Pancreas (tissue), 10 donors: Measurements from ENCODE around the gene SCYGR5. TPM values are rescaled to one million over a fixed set of nuclear protein-coding genes. Genes with fewer than 3 reads are reported as not detected.
"Not testable (repeated sequence)": the region's sequence is repeated elsewhere in the genome, so short reads cannot be mapped to it uniquely, and the experiment has no call there.

Source experiments
- ATAC-seq, 4 donors: fragments of 200-7000 bp; cut with Tn5 transposase; one replicate each; pipeline versions ENCODE4 v1.8.0 to v1.9.1; 2020; ENCODE audit warnings: mild to moderate bottlenecking in 4 of 4, moderate library complexity in 4 of 4
- DNase-seq, 6 donors: peaks; one replicate each; pipeline ENCODE4 v3.0.0-alpha.2; 2020
- FAIRE-seq: peaks from 2 replicates; lab custom pipeline; 2012; peaks lifted over from hg19 to GRCh38; lab: Jason Lieb, UNC
- H3K27ac ChIP-seq, 4 donors: fragments of 200-600 bp; sonication (generic); 1 replicate in 3 of 4; 2 replicates in 1 of 4; pipeline versions ENCODE4 v1.5.0 to v1.8.0; 2020
- H3K27me3 ChIP-seq, 4 donors: fragments of 200-600 bp; one replicate each; pipeline ENCODE4 v1.8.0; 2021
- H3K36me3 ChIP-seq, 3 donors: fragments of 200-600 bp; sonication (generic) in 1 of 3; one replicate each; pipeline versions ENCODE4 v1.5.0 to v1.8.0; 2020 to 2021
- H3K4me1 ChIP-seq, 3 donors: fragments of 200-600 bp; one replicate each; pipeline ENCODE4 v1.8.0; 2021
- H3K4me3 ChIP-seq, 4 donors: fragments of 200-600 bp; sonication (generic) in 2 of 4; one replicate each; pipeline versions ENCODE4 v1.5.0 to v1.8.0; 2020 to 2021
- H3K9me3 ChIP-seq, 4 donors: fragments of 200-600 bp; one replicate each; pipeline ENCODE4 v1.8.0; 2021
- WGBS, 2 donors: extraction: QIAGEN DNeasy Blood & Tissue Kit; methylation state at CpG; one replicate each; pipeline ENCODE4 v1.1.7; 2013; 5-methylcytosine and 5-hydroxymethylcytosine counted together
- intact Hi-C, 3 donors: fragments of 100-400 bp; cut with DNase I; formaldehyde crosslinking; loops; one replicate each; pipeline versions ENCODE4 v1.11.1 to v1.14.2; 2022
- polyA plus RNA-seq, 2 donors: library from polyadenylated mRNA; stranded (reverse); fragments of 200-250 nt; gene quantifications; one replicate each; pipeline ENCODE4 v1.2.3, GENCODE V29; 2013
- total RNA-seq, 6 donors: library from RNA; stranded (reverse); fragmentation: NEBNext Ultra II Directional in 4 of 6; extraction: Animal tissue kit (Norgen Biotek cat#: 25700) in 4 of 6; gene quantifications; one replicate each; pipeline versions ENCODE4 v1.2.1 to v1.2.4, GENCODE V29; 2021 to 2023
- TF ChIP-seq, protein P1 (sequence below), 4 donors: fragments of 200-600 bp; sonication (generic) in 3 of 4; IDR thresholded peaks; one replicate each; pipeline versions ENCODE4 v1.5.0 to v1.8.0; 2021; ENCODE audit warnings: antibody characterized with exemption in 4 of 4
- donor health status: healthy with polysubstance abuse.
- donor health status: DM: no; HTN: no; CAD: no; lungs with moderate emphysema.
- donor health status: DM: no; HTN: no; CAD: no.
- donor health status: control.
- donor health status: control.
- donor health status: Bipolar disorder and iron deficiency.
- donor health status: DM: yes; HTN: yes; CAD: no.
- donor health status: DM: no; HTN: no; CAD: no.
- donor health status: DM: no; HTN: no; CAD: no.
- donor health status: DM: yes; HTN: yes; CAD: no.

SCYGR5 gene
- total and polyA plus RNA-seq, 8 donors: not detected

DNA sequence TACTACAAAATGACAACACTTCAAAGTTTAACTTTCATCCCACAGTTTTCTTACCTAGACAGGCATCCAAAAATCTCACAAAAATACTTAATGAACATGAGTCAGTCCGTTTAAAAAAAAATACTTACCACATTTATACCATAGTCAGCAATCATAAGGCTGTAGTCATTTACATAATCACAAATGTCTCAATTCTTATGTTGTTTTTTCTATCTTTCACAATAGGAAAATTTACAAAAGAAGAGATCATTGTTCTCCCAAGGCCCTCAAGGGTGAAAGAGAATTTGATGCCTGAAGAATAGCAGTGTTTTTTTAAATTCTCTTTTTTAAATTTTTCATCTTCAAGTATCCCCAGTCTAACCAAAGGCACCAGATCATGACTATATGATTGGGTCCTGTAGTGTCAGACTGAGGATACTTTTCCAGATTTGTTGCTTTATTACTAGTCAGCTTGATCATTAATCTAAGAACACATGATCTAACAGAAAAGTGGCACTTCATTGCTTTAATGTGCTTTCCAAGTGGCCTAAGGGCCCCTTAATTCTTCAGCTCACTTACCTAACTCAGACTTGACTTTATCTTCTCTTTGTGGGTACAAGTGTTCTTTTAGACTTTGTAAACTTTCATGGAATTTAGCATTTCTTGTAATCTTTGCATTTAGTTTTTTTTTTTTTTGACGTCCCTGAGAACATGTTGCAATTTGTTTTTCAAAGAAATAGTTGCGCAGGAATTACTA, 4.7 kb downstream of the SCYGR5 start:
- Histone ChIP-seq H3K9me3 (no peaks in the 10 kb centered on the region), H3K27ac (no peak overlapping the region), H3K4me1 (no peaks in the 10 kb centered on the region), H3K36me3 (no peaks in the 10 kb centered on the region), H3K4me3 (no peak overlapping the region), H3K27me3 (no peaks in the 10 kb centered on the region)
- no peak for FAIRE-seq
- no peak for DNase-seq
- ATAC-seq: no peak
- WGBS, 2 donors: 59 to 64% methylated on average over 3 of the region's 3 CpGs
- intact Hi-C loops: no loop called here
- TF ChIP-seq, protein P1, sequence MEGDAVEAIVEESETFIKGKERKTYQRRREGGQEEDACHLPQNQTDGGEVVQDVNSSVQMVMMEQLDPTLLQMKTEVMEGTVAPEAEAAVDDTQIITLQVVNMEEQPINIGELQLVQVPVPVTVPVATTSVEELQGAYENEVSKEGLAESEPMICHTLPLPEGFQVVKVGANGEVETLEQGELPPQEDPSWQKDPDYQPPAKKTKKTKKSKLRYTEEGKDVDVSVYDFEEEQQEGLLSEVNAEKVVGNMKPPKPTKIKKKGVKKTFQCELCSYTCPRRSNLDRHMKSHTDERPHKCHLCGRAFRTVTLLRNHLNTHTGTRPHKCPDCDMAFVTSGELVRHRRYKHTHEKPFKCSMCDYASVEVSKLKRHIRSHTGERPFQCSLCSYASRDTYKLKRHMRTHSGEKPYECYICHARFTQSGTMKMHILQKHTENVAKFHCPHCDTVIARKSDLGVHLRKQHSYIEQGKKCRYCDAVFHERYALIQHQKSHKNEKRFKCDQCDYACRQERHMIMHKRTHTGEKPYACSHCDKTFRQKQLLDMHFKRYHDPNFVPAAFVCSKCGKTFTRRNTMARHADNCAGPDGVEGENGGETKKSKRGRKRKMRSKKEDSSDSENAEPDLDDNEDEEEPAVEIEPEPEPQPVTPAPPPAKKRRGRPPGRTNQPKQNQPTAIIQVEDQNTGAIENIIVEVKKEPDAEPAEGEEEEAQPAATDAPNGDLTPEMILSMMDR (IDR thresholded peaks at IDR 0.05): no peak

DNA sequence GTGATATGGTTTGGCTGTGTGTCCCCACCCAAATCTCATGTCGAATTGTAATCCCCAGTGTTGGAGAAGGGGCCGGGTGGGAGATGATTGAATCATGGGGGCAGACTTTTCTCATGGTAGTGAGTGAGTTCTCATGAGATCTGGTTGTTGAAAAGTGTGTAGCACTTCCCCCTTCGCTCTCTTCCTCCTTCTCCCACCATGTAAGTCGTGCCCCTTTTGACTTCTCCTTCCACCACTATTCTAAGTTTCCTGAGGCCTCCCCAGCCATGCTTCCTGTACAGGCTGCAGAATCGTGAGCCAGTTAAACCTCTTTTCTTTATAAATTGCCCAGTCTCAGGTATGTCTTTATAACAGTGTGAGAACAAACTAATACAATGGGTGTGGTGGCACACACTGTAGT, 7.0 kb downstream of the SCYGR5 start:
- H3K4me3 ChIP-seq, H3K9me3 ChIP-seq, ATAC-seq, intact Hi-C loops, DNase-seq, H3K27ac ChIP-seq, H3K36me3 ChIP-seq, FAIRE-seq, H3K27me3 ChIP-seq, H3K4me1 ChIP-seq: not testable (repeated sequence)
- WGBS, 2 donors: 66 to 86% methylated on average over 5 of the region's 5 CpGs

DNA sequence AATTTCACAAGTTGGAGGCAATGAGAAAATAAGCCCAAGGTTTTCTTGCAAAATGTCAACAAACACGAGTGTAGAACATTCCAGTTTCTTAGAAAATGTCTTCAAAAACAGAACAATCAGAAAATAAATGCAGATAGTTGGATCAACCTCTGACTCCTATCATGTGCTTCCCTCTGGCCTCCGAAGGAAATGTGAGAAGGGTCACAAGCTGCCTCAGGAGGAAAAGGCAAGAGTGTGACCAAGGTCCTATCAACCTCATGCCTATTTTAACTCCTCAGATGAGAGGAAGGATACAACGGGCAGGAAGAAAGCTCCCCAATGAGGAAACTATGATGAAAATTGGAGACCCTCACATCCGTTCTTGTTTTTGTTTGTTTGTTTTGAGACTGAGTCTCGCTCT, 7.9 kb downstream of the SCYGR5 start:
- H3K36me3 ChIP-seq: no peaks in the 10 kb centered on the region
- no peak overlapping the region for H3K4me3 ChIP-seq
- intact Hi-C loops: no loop called here
- 62 to 63% methylated on average over 5 of the region's 5 CpGs for WGBS, 2 donors
- no peak for DNase-seq
- H3K4me1 ChIP-seq: no peaks in the 10 kb centered on the region
- TF ChIP-seq, protein P1 (IDR thresholded peaks at IDR 0.05): no peak
- H3K27me3 ChIP-seq: no peaks in the 10 kb centered on the region
- no peak overlapping the region for H3K27ac ChIP-seq
- no peak for ATAC-seq
- no peak for FAIRE-seq
- no peaks in the 10 kb centered on the region for H3K9me3 ChIP-seq

DNA sequence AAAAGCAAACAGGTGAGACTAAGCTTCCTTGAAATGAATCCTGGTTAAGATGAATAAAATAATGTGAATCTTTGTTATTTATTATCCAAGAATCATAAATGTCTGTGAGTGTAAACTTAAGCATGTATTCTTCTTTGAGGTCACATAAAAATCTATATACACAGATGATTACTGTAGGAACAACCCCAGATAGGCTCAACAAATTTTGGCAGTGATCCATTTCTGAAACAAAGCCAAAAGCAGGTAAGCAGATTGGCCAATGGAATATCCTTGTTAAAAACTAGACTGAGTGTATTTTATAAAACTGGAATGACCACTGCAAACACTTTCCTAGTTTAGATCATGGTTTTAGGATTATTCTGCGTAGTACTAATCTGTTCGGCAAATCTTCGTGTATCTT, 11.3 kb downstream of the SCYGR5 start:
- H3K4me3 ChIP-seq: no peak overlapping the region
- ATAC-seq (peak in 1 of 4 donors; percentile 35), DNase-seq (no peak), FAIRE-seq (no peak)
- no peaks in the 10 kb centered on the region for H3K36me3 ChIP-seq
- no peaks in the 10 kb centered on the region for H3K9me3 ChIP-seq
- no peaks in the 10 kb centered on the region for H3K4me1 ChIP-seq
- H3K27ac ChIP-seq: no peak overlapping the region
- WGBS, 2 donors: 44 to 60% methylated on average over 3 of the region's 3 CpGs
- H3K27me3 ChIP-seq: no peaks in the 10 kb centered on the region
- intact Hi-C loops: no loop called here
- TF ChIP-seq, protein P1 (IDR thresholded peaks at IDR 0.05): no peak

DNA sequence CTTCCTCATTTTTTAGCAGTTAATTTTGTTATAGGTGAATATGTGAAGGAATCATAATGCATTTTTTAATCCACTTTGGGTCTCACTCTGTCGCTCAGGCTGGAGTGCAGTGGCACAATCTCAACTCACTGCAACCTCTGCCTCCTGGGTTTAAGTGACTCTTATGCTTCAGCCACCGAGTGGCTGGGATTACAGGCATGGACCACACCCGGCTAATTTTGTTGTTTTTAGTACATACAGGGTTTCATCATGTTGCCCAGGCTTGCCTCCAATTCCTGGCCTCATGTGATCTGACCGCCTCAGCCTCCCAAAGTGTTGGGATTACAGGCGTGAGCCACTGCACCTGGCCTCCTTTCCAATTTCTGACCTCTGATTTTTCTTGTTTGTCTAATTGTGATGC, 17.7 kb downstream of the SCYGR5 start:
- no peaks in the 10 kb centered on the region for H3K4me1 ChIP-seq
- no peak overlapping the region for H3K4me3 ChIP-seq
- H3K27ac ChIP-seq: no peak overlapping the region
- TF ChIP-seq, protein P1 (IDR thresholded peaks at IDR 0.05): no peak
- DNase-seq: no peak
- no peak for ATAC-seq
- intact Hi-C loops: no loop called here
- FAIRE-seq: no peak
- no peaks in the 10 kb centered on the region for H3K9me3 ChIP-seq
- H3K36me3 ChIP-seq: no peaks in the 10 kb centered on the region
- H3K27me3 ChIP-seq: no peaks in the 10 kb centered on the region
- WGBS, 2 donors: 72 to 84% methylated on average over 5 of the region's 5 CpGs
